ENCODE measurements around the gene ANAPC1.
"Not testable (repeated sequence)": the region's sequence is repeated elsewhere in the genome, so short reads cannot be mapped to it uniquely, and the experiment has no call there.

ANAPC1 gene, protein sequence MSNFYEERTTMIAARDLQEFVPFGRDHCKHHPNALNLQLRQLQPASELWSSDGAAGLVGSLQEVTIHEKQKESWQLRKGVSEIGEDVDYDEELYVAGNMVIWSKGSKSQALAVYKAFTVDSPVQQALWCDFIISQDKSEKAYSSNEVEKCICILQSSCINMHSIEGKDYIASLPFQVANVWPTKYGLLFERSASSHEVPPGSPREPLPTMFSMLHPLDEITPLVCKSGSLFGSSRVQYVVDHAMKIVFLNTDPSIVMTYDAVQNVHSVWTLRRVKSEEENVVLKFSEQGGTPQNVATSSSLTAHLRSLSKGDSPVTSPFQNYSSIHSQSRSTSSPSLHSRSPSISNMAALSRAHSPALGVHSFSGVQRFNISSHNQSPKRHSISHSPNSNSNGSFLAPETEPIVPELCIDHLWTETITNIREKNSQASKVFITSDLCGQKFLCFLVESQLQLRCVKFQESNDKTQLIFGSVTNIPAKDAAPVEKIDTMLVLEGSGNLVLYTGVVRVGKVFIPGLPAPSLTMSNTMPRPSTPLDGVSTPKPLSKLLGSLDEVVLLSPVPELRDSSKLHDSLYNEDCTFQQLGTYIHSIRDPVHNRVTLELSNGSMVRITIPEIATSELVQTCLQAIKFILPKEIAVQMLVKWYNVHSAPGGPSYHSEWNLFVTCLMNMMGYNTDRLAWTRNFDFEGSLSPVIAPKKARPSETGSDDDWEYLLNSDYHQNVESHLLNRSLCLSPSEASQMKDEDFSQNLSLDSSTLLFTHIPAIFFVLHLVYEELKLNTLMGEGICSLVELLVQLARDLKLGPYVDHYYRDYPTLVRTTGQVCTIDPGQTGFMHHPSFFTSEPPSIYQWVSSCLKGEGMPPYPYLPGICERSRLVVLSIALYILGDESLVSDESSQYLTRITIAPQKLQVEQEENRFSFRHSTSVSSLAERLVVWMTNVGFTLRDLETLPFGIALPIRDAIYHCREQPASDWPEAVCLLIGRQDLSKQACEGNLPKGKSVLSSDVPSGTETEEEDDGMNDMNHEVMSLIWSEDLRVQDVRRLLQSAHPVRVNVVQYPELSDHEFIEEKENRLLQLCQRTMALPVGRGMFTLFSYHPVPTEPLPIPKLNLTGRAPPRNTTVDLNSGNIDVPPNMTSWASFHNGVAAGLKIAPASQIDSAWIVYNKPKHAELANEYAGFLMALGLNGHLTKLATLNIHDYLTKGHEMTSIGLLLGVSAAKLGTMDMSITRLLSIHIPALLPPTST (N-terminal part only)

DNA sequence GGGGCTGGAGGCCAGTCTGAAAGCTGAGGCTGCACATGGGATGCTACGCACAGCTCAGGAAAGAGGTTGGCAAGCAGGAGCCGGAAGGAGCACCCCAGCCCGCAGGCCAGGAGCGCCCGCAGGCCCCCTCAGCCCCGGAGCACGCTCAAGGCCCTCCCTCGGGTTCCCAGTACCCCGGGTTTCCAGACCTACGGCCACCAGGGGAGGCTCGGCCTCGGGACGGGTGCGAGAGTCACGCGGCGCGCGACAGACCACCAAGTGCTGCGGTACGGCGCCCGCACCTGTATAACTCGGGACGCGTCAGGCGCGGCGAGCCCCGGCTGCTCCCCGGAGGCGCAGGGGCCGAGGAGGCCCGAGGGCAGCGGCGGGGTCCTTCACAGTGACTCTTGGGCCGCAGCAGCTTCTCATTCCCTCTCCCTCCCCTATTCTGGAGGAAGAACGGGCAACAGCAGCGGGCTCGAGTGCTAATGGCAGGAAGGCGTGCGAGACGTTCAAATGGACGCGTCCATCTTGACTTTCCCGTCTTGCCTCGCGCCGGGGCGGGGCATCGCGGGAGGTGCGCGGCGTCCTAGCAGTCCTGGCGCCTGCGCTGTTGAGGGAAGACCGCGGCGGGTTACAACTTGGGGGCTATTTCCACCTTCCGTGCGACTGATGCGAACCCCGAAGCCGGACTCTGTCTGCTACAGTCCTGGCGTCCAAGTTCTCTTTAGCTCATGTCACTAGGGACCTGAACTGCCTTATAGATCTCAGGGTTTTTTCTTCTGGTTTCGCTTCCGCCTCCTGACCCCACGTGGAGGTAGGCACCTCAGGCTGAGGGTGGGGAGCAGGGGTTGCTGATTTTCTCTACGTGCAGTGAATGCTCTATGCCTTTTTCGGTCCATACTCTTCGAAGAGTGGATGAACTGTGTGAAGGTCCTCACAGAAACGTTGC is at the start of gene ANAPC1:
ANAPC1 (minus strand) TSS at position 533 of the 931 bp plus-strand sequence. CDS start 3,368 bp downstream, outside the sequence.
- DNase-seq (ENCODE audit: low read depth in 2 of 3, low spot score in 1 of 3), result peak; percentile 73 to 86 (median 75)

DNA sequence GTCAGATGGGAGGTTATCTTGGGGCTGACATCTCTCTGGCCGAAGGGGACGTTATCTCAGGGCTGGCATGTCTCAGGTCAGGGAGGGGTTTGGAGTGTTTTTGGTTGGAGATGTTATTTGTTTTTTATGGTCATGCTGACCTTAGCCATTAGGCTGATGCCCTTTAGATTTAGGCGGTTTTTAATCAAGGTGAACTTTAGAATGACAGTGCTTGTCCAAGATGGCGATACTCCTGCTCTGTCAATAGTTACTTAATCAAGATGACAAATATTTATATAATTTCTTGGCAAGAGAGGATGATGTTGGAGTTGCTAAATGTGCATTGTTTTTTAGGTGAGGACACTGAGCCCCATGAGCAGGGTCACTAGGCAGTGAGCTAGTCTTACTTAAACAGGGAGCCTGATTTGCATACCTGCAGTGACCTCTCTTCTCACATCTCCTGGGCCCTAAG is 48.9 kb upstream of the ANAPC1 start:
- no peak for DNase-seq (ENCODE audit: low read depth in 2 of 3, low spot score in 1 of 3)

GRCh38 chr2:111930875-111931274 is 46.9 kb upstream of the ANAPC1 start:
- peak in 1 of 3 donors; percentile 33 for DNase-seq (ENCODE audit: low read depth in 2 of 3, low spot score in 1 of 3)

- no peak for DNase-seq (ENCODE audit: low read depth in 2 of 3, low spot score in 1 of 3)
These were observed 46.4 kb upstream of the ANAPC1 start for GRCh38 chr2:111930409-111930808.

DNA sequence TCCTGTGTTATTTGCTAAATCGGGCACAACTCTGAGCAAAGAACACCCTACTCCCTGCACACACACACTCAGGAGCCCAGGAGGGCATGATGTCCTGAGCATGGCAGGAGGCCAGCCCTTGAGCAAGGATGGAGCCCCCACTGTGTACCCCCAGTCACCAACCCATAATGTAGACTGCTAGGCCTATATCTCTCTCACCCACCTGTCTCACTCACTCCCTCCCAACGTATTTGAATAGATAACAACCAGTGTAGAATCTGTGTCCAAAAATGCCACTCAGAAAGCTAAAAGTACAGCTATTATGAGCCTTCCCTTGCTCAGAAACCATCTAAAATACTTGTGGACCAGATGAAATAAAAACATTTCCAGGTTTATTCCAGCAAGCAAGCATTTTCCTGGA is 43.7 kb upstream of the ANAPC1 start:
- no peak for DNase-seq (ENCODE audit: low read depth in 2 of 3, low spot score in 1 of 3)

- DNase-seq (ENCODE audit: low read depth in 2 of 3, low spot score in 1 of 3), result no peak
These were observed 40.7 kb upstream of the ANAPC1 start for GRCh38 chr2:111924617-111925107.

GRCh38 chr2:111923276-111923804 is 39.3 kb upstream of the ANAPC1 start:
- DNase-seq (ENCODE audit: low read depth in 2 of 3, low spot score in 1 of 3), result no peak

DNA sequence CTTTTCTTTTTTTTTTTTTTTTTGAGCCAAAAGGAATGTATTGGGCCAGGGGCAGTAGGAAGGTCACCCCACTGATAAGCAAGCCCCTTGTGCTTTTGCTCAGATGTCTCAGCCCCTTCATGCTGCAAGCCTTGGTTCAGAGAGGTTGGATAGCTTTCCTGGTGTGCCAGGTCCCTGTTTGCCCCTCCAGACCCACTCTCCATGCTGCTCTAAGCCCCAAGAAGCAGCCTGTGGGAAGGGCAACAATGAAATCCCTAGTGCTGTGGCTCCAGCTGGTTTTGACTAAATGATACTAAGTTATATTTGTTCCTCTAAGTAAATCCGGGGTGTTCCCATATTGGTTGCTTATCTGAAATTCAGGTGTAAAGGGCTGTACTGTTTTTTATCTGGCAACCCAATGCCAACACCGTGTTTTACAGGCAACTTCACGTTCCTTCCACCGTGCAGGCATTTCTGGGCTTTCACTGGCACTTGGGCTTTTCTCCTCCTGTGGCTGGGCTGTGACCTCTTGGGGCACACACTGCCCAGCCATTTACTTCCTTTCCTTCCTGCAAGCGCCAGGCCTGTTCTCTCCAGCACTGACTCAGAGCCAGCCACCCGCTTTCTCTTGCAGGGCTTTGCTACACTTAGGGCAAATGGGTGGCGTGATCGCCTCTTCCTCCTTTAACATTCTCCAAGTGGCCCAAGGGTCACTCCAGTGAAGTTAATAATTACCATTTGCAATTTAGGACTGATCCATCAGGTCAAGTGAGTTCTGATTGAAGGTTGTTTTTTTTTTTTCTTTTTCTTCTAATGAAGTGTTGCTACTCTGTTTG is 36.0 kb upstream of the ANAPC1 start:
- no peak for DNase-seq (ENCODE audit: low read depth in 2 of 3, low spot score in 1 of 3)

GRCh38 chr2:111919365-111919764 is 35.4 kb upstream of the ANAPC1 start:
- no peak for DNase-seq (ENCODE audit: low read depth in 2 of 3, low spot score in 1 of 3)

DNA sequence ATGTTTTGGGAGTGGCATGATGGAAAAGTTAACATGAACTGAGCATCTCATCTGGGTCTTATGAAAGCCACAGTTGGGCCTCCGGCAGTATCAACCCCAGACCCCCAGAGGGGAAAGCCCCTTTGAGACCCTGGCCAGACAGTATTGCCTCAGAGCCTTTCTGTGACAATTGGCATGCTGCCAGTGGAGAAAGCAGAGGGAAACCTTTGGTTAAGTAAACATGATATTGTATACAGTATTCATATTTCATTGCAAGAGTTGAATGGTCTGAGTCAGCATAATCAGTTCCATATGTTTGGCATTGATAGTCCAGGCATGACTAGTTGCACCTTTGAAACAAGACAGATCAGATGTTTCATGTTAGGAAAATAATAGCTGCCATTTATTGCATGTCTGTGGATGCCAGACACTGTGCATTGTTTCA is 34.4 kb upstream of the ANAPC1 start:
- no peak for DNase-seq (ENCODE audit: low read depth in 2 of 3, low spot score in 1 of 3)

GRCh38 chr2:111917106-111917505 is 33.1 kb upstream of the ANAPC1 start:
- no peak for DNase-seq (ENCODE audit: low read depth in 2 of 3, low spot score in 1 of 3)

- DNase-seq (ENCODE audit: low read depth in 2 of 3, low spot score in 1 of 3), result no peak
These were observed 28.6 kb upstream of the ANAPC1 start for GRCh38 chr2:111912547-111912946.

GRCh38 chr2:111911295-111911977 is 27.4 kb upstream of the ANAPC1 start:
- not testable (repeated sequence) for DNase-seq (ENCODE audit: low read depth in 2 of 3, low spot score in 1 of 3)

GRCh38 chr2:111910609-111911277 is 26.8 kb upstream of the ANAPC1 start:
- no peak for DNase-seq (ENCODE audit: low read depth in 2 of 3, low spot score in 1 of 3)

GRCh38 chr2:111909997-111910396 is 26.0 kb upstream of the ANAPC1 start:
- not testable (repeated sequence) for DNase-seq (ENCODE audit: low read depth in 2 of 3, low spot score in 1 of 3)

GRCh38 chr2:111909079-111909478 is 25.1 kb upstream of the ANAPC1 start:
- DNase-seq (ENCODE audit: low read depth in 2 of 3, low spot score in 1 of 3), result no peak

DNA sequence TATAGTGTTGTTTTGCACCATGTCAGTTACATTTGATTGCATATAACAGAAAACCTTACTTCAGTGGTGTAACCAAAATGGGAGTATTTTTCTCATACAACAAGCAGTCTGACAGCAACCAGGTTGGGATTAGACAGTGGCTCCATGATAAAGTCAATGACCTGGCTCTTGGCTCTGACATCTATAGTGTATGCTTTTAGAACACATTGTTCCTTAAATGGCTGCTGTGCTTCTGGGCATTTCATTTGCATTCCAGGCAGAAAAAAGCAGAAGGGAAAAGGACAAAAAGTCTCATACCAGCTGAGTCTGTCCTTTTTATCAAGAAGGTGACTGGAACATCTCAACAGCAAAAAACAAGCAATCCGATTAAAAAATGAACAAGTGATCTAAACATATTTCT is 24.6 kb upstream of the ANAPC1 start:
- no peak for DNase-seq (ENCODE audit: low read depth in 2 of 3, low spot score in 1 of 3)

All from stimulated activated CD4-positive, alpha-beta T cell treated with anti-CD3 and anti-CD28 coated beads, Interleukin-12 subunit alpha, Interleukin-12 subunit beta, amount 100 ng/mL, for 48 hours (primary cell).